IMR-90 (cell line): Measurements from ENCODE around the gene ABCB6. TPM values are rescaled to one million over a fixed set of nuclear protein-coding genes. Genes with fewer than 3 reads are reported as not detected.

Experiments used
- ATAC-seq: fragments of 200-7000 bp; cut with Tn5 transposase; 2 replicates; pipeline ENCODE4 v1.9.1; 2020; ENCODE audit warnings: low read depth, mild to moderate bottlenecking, moderate library complexity
- BruUV-seq: library from RNA; stranded (reverse); fragments of 400-500 nt; replicated peaks from 2 replicates; lab custom pipeline; 2021; lab: Mats Ljungman, UMichigan
- CTCF ChIA-PET: fragments of 300-600 bp; formaldehyde crosslinking; extraction: SDS; loops from one replicate; lab custom pipeline; 2021; ENCODE audit warnings: antibody characterized with exemption; lab: Yijun Ruan, JAX
- POLR2A ChIA-PET: fragments of 300-600 bp; sonication (Branson Sonifier 250); formaldehyde crosslinking; loops from one replicate; lab custom pipeline; 2022; ENCODE audit warnings: antibody characterized with exemption; ENCODE audit not compliant: unreplicated experiment; lab: Charles Lee
- DNase-seq: peaks from one replicate; pipeline ENCODE4 v3.0.0; 2013
- H2AFZ ChIP-seq: replicated peaks from 2 replicates; pipeline ENCODE3; 2013; ENCODE audit warnings: low read length, mild to moderate bottlenecking; ENCODE audit not compliant: poor library complexity
- H2AK5ac ChIP-seq: 2 replicates; pipeline ENCODE4 v1.6.1; 2013; ENCODE audit warnings: low read depth, low read length, inconsistent platforms
- H2AK9ac ChIP-seq: replicated peaks from 2 replicates; pipeline ENCODE3; 2013; ENCODE audit warnings: mild to moderate bottlenecking, low read depth, low read length, moderate library complexity; ENCODE audit not compliant: poor library complexity
- H2BK120ac ChIP-seq: 2 replicates; pipeline ENCODE4 v1.6.1; 2013; ENCODE audit warnings: low read depth, low read length, inconsistent platforms
- H2BK15ac ChIP-seq: 3 replicates; pipeline ENCODE4 v1.6.1; 2013; ENCODE audit warnings: low read depth, low read length, inconsistent platforms
- H2BK20ac ChIP-seq: 2 replicates; pipeline ENCODE4 v1.6.1; 2013; ENCODE audit warnings: low read depth, mild to moderate bottlenecking, inconsistent platforms, low read length, moderate library complexity
- H2BK5ac ChIP-seq: 2 replicates; pipeline ENCODE4 v1.6.1; 2013; ENCODE audit warnings: mild to moderate bottlenecking, low read depth, low read length, inconsistent platforms; ENCODE audit not compliant: poor library complexity, severe bottlenecking
- H3K14ac ChIP-seq: replicated peaks from 2 replicates; pipeline ENCODE4 v1.6.1; 2013; ENCODE audit warnings: low read depth, low read length, inconsistent platforms
- H3K18ac ChIP-seq: 2 replicates; pipeline ENCODE4 v1.6.1; 2013; ENCODE audit warnings: low read depth, low read length, control low read depth
- H3K23ac ChIP-seq: 2 replicates; pipeline ENCODE4 v1.6.1; 2013; ENCODE audit warnings: low read depth, low read length, inconsistent platforms
- H3K27ac ChIP-seq: 2 replicates; pipeline ENCODE4 v1.5.1; 2013; ENCODE audit warnings: mild to moderate bottlenecking, control low read depth, low read length; ENCODE audit not compliant: insufficient read depth
- H3K27me3 ChIP-seq: 2 replicates; pipeline ENCODE4 v1.6.1; 2013; ENCODE audit warnings: low read length; ENCODE audit not compliant: control insufficient read depth, insufficient read depth
- H3K36me3 ChIP-seq: 2 replicates; pipeline ENCODE4 v1.6.1; 2013; ENCODE audit warnings: low read length, mixed read lengths; ENCODE audit not compliant: control insufficient read depth, insufficient read depth
- H3K4ac ChIP-seq: 2 replicates; pipeline ENCODE4 v1.6.1; 2013; ENCODE audit warnings: low read depth, low read length, inconsistent platforms
- H3K4me1 ChIP-seq: 2 replicates; pipeline ENCODE4 v1.6.1; 2013; ENCODE audit warnings: low read length, mixed read lengths; ENCODE audit not compliant: control insufficient read depth, insufficient read depth
- H3K4me2 ChIP-seq: 2 replicates; pipeline ENCODE4 v1.6.1; 2013; ENCODE audit warnings: low read depth, mild to moderate bottlenecking, control low read depth, low read length, moderate library complexity
- H3K4me3 ChIP-seq: 2 replicates; pipeline ENCODE4 v1.5.1; 2013; ENCODE audit warnings: low read depth, mild to moderate bottlenecking, control low read depth, low read length, moderate library complexity; ENCODE audit not compliant: insufficient read depth
- H3K56ac ChIP-seq: 2 replicates; pipeline ENCODE4 v1.6.1; 2013; ENCODE audit warnings: low read length, inconsistent platforms; ENCODE audit not compliant: insufficient read depth; ENCODE audit errors: extremely low read depth
- H3K79me1 ChIP-seq, 2 experiments: 2 replicates each; pipeline ENCODE4 v1.6.1; 2013; ENCODE audit warnings: low read length in 2 of 2, inconsistent platforms in 1 of 2, low read depth in 1 of 2
- H3K9ac ChIP-seq: 2 replicates; pipeline ENCODE4 v1.6.1; 2013; ENCODE audit warnings: low read depth, low read length, control low read depth
- H3K9me1 ChIP-seq: 2 replicates; pipeline ENCODE4 v1.6.1; 2013; ENCODE audit warnings: low read length, inconsistent platforms; ENCODE audit not compliant: insufficient read depth
- H3K9me3 ChIP-seq: 2 replicates; pipeline ENCODE4 v1.6.1; 2013; ENCODE audit warnings: low read length; ENCODE audit not compliant: control insufficient read depth, insufficient read depth
- H4K20me1 ChIP-seq: 2 replicates; pipeline ENCODE4 v1.6.1; 2013; ENCODE audit warnings: low read length, inconsistent platforms; ENCODE audit not compliant: insufficient read depth
- H4K5ac ChIP-seq: 2 replicates; pipeline ENCODE4 v1.6.1; 2013; ENCODE audit warnings: mild to moderate bottlenecking, low read depth, low read length, control low read depth
- H4K8ac ChIP-seq, 2 experiments: 2 replicates each; pipeline ENCODE4 v1.6.1; 2013; ENCODE audit warnings: low read depth in 2 of 2, low read length in 2 of 2, control low read depth in 1 of 2, inconsistent platforms in 1 of 2
- H4K91ac ChIP-seq: 2 replicates; pipeline ENCODE4 v1.6.1; 2013; ENCODE audit warnings: low read depth, low read length, inconsistent platforms; ENCODE audit not compliant: insufficient read depth
- NFE2L2 ChIP-seq: fragments of 150-350 bp; IDR thresholded peaks from 2 replicates; pipeline ENCODE4 v1.6.1; 2016; ENCODE audit warnings: low read depth, mild to moderate bottlenecking, low read length
- RFX5 ChIP-seq: IDR thresholded peaks from 2 replicates; pipeline ENCODE4 v1.8.0; 2012; ENCODE audit warnings: low read depth, mild to moderate bottlenecking, low read length, moderate library complexity
- WGBS, 2 experiments: methylation state at CpG; one replicate each; pipeline versions ENCODE4 v1.1.5 to v1.1.7; 2013; ENCODE audit warnings: missing lambda C conversion rate in 2 of 2; ENCODE audit not compliant: insufficient read length in 1 of 2; ENCODE audit errors: extremely low coverage in 2 of 2; 5-methylcytosine and 5-hydroxymethylcytosine counted together
- dilution Hi-C: fragments of 300-500 bp; cut with HindIII; formaldehyde crosslinking; loops from one replicate; pipeline ENCODE4 v1.14.3; 2018; ENCODE audit warnings: low sequenced_read_pairs; ENCODE audit not compliant: unreplicated experiment
- in situ Hi-C: fragments of 300-500 bp; cut with MboI; formaldehyde crosslinking; loops from 3 replicates; pipeline ENCODE4 v1.14.3; 2019; ENCODE audit warnings: low sequenced_read_pairs, inconsistent platforms, mixed read lengths
- intact Hi-C: fragments of 100-400 bp; cut with micrococcal nuclease; formaldehyde crosslinking; loops from 2 replicates; pipeline ENCODE4 v1.10.0; 2022
- polyA plus RNA-seq, 3 experiments: library from polyadenylated mRNA; depleted of rRNA; stranded (reverse); fragments of >200 nt; gene quantifications; 2 replicates each; pipeline ENCODE4 v1.2.3, GENCODE V29; 2012; ENCODE audit warnings: low replicate concordance in 1 of 3
- total RNA-seq: library from RNA; depleted of rRNA; stranded (reverse); fragments of >200 nt; gene quantifications from 2 replicates; pipeline ENCODE4 v1.2.3, GENCODE V29; 2012

Gene ABCB6
- total and polyA plus RNA-seq, 2 of the 4 experiments (the other 2 are of a cell fraction) = 12.5 to 24.7 TPM

DNA sequence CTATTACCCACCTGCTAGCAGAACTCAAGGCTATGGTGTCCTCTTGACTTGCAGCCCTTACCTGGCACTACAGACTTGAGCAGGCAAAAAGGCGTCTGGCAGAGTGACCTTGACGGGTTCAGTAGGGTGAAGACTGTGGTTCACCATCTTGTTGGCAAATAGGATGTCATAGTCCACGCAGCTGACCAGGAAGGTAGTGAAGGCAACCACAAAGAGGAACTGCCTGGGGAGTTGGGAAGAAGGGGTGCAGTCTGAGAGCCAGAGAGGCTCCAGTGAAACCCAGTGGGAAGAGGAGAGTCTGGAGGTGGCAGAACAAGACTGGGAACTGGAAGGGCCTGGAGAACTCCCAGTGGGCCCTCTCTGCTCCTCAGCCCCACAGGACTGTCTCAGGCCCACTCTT, 6.6 kb upstream of the ABCB6 start:
- no peak overlapping the region for H3K27ac ChIP-seq
- intact Hi-C loops = no loop called here
- H3K4me3 ChIP-seq = no peak overlapping the region
- POLR2A ChIA-PET = no interaction called here
- in situ Hi-C loops = no loop called here
- CTCF ChIA-PET = no interaction called here
- H2BK15ac ChIP-seq = no peak overlapping the region
- H2BK5ac ChIP-seq = no peak overlapping the region
- DNase-seq = no peak
- H3K9ac ChIP-seq = no peak overlapping the region
- TF ChIP-seq NFE2L2 (no peak), RFX5 (no peak)
- H3K23ac ChIP-seq = no peak overlapping the region
- H4K5ac ChIP-seq = no peak overlapping the region
- 95% methylated on average over 3 of the region's 3 CpGs; no CpG with 5 or more reads in 1 of the 2 experiments for WGBS, 2 experiments
- no peak overlapping the region for H3K14ac ChIP-seq
- H3K27me3 ChIP-seq = no peaks in the 10 kb centered on the region
- no peak overlapping the region for H2AFZ ChIP-seq
- BruUV-seq = no TSS peak
- no peaks in the 10 kb centered on the region; the same call in 1 of the 2 replicates for H4K20me1 ChIP-seq
- H2BK120ac ChIP-seq = no peak overlapping the region
- dilution Hi-C loops = no loop called here
- no peaks in the 10 kb centered on the region for H3K9me3 ChIP-seq
- no peak overlapping the region for H4K8ac ChIP-seq
- H3K4me2 ChIP-seq = no peak overlapping the region
- peaks cover 49% of the 10 kb centered on the region for H3K36me3 ChIP-seq
- no peak overlapping the region for H2AK9ac ChIP-seq
- peaks cover 5% of the 10 kb centered on the region for H3K4me1 ChIP-seq
- peaks cover 8% of the 10 kb centered on the region; the same call in 1 of the 2 replicates for H3K9me1 ChIP-seq
- H2AK5ac ChIP-seq = no peak overlapping the region
- no peak overlapping the region for H3K18ac ChIP-seq
- H2BK20ac ChIP-seq = no peak overlapping the region
- peaks cover 28 to 35% of the 10 kb centered on the region in 2 experiments for H3K79me1 ChIP-seq
- no peak for ATAC-seq
- no peak overlapping the region for H3K56ac ChIP-seq
- H3K4ac ChIP-seq = no peak overlapping the region
- H4K91ac ChIP-seq = no peak overlapping the region
